Stimulated activated CD4-positive, alpha-beta T cell treated with anti-CD3 and anti-CD28 coated beads, Interleukin-15, amount 100 ng/mL, for 48 hours (primary cell): ENCODE results near the gene CISD1.

ENCODE experiments used
- DNase-seq, 2 donors: peaks; one replicate each; pipeline ENCODE4 v3.0.0-alpha.2; 2020; ENCODE audit warnings: low read depth in 2 of 2

CISD1 gene

GRCh38 chr10:58266003-58266825 is 2.7 kb upstream of the CISD1 start:
- peak in 1 of 2 donors; percentile 14 for DNase-seq

DNA sequence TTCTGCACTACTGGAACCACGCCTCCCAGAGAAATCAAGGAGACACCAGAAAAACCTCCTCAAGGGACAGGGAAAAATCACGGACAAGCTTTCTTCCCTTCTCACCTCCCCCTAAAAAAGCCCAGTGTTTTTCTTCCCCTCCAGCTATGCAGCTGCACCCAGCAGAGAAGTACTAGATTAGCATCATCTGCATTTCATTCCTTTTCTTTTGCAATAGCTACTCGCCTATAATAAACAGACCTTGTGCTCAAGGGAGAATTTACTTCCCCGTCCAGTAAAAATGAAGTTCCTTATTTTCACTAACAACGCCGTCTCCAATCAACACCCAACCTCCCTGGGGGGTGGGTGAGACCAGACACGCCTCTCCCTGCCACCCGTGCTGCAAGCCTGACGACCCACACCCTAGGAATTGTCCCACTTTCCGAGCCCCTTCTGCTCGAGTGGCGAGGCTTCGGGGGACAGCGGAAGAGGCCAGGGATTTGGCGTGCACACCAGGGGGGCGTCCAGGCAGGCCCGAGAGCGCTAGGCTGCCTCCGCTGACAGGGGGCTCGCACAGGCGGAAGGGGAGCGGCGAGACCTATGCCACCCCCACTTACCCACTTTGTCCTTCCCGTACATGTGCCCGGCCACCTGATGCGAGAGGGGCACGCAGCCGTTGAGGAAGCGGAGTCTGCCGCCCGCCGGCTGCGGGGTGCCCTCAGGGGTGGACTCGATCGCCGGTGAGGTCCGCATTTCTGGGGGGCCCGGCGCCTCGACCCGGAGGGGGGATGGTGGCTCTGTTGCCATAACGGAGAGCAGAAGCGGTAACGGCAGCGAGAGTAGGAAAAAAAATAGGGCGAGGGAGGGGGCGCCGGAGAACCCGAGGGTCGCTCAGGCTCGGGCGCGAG is 1.9 kb upstream of the CISD1 start:
- peak in 1 of 2 donors; percentile 11 for DNase-seq

- DNase-seq = peak; percentile 87 to 91
Measured at GRCh38 chr10:58267713-58268453, 1.1 kb upstream of the CISD1 start, which contains the start of gene IPMK. Gene IPMK, minus strand, starts transcription at chr10:58267894. Its CDS starts 283 bp downstream, at chr10:58267611.

GRCh38 chr10:58268454-58268945 is 462 bp upstream of the CISD1 start:
- DNase-seq = no peak

GRCh38 chr10:58269782-58270290 is 874 bp downstream of the CISD1 start:
- no peak for DNase-seq

DNA sequence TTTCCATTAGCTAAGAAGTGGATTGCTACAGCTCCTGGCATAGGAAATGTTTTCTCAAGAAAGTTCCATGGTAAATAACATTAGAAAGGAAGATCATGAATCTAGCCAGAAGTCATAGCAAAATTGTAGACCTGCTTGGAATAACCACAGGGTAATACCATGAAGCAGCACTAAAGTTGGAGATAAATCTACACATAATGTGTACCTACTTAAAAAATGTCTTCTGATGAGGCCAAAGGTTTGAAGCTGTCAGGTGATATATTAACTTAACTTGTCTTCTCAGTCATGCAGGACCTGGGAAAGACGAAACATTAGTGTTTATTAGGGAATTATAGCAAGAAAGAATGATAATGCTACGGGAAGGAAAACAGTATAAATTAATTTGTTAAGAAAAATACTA is 6.3 kb downstream of the CISD1 start:
- DNase-seq = no peak

DNA sequence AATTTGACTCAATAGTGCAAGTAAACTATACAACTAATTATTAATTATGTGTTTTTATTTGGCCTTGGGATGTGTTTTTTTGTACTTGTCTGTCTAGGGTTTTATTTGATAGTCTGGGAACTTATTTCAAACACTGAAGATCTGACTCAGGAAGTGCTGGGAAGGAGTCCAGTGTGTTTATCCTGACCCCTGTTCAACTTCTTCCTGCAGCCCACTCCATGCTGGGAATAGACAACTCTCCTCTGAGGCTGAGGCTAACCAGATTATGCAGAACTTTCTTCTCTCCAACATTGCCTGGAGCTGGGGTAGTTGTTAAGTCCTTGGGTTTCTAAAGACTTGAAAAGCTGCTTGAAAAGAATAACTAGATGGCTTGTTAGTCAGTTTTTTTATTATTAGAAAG is 6.9 kb downstream of the CISD1 start:
- DNase-seq = no peak

- no peak for DNase-seq
Measured at GRCh38 chr10:58278274-58278961, 9.5 kb downstream of the CISD1 start.

DNA sequence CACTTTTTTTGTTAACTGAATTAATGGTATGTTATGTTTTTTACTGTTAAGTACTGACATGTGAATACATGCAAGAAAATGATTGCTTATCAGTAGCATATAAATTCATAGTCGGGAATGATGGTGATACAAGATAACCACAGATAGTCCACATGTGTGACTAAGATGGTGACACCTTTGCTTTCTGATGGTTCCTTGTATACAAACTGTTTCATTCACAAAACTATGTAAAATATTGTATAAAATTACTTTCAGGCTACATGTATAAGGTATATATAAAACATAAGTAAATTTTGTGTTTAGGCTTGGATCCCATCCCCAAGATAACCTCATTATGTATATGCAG is 10.0 kb downstream of the CISD1 start:
- DNase-seq = no peak

DNA sequence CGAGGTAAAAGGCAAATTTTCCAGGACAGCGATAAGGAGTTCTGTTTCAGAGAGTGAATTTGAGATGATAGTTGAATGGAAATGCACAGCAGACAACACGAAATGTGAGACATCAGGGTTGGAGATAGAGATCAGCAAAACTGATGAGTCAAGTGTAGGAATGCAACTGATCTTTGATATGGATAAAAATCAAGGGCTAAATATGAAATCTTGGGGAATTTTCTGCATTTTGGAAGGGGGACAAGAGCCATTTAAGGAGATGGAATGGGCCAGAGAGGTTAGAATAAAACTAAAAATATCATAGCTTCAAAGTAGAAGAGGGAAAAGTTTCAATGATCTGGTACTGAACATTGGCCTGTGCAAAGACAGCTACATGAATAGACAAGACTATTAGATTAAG is 11.5 kb downstream of the CISD1 start:
- DNase-seq = no peak

GRCh38 chr10:58281092-58281752 is 12.3 kb downstream of the CISD1 start:
- DNase-seq = no peak

DNA sequence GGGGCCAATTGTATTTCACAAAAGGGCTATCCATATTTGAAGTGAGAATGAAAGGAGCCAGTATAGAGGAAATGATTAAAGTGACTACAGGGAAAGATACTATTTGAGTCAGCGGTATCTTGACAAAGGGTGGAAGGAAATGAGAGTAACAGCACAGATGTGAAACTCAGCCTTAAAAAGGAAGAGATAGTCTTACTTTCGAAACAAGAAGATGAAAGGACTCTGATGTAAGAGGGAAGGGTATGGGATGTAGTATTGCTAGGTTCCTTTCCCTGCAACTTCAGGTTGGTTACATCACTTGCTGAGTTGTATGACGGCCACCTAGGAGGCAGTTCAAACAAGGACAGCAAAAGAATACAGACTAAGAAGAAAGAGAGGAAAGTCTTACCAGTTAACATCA is 13.7 kb downstream of the CISD1 start:
- DNase-seq = peak in 1 of 2 donors; percentile 21

- DNase-seq = peak in 1 of 2 donors; percentile 14
Measured at GRCh38 chr10:58291538-58292174, 22.7 kb downstream of the CISD1 start.

DNA sequence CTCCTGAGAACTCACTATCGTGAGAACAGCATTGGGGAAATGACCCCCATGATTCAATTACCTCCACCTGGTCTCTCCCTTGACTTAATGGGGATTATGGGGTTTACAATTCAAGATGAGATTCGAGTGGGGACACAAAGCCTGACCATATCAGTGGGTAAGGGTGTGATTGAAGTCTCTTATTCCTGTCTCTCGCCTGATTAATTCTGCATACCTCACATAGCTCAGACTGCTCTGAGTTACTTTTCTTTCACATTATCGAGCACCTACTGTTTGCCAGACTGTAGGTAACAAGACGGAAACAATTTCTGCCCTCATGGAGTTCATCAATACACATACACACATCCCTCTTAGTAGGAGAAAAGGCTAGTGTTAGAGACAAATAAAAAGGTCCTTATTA is 25.0 kb downstream of the CISD1 start:
- DNase-seq = no peak

DNA sequence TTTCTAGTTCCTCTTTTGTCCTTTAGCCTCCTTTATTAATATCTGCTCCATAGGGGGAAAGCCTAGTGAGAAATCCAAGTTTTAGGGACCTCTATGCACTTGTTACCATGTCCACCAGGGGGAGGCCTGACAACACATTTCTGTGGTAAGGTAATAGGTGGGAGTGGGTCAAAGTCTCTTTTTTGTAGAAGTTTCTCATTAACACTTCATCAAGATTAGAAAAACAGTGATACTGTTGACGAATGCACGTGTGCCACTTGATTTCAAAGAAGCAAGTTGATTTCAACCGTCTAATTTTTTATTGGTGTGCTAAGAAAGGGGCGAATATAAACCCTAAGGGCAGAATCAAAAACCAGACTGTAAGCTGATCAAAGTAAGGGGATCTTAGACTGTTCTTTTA is 30.6 kb downstream of the CISD1 start:
- DNase-seq = peak; percentile 24 to 32

GRCh38 chr10:58300676-58301075 is 31.7 kb downstream of the CISD1 start:
- DNase-seq = no peak

DNA sequence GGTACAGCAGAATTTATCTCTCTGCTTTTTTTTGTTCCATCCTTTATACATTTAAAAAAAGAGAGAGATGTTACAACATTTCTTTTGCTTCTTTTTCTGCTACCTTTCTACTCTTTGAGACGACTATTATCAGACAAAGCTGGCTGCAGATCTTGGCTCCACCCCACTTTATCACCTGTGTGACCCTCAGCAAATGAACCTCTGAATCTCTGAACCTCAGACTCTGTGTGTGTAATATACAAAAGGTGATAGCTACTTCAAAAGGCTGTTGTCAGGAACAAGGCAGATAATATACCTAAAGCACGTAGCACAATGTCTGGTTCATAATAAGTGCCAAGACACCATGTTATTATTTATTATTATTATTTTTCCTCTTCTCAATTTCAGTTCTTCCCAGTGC is 33.3 kb downstream of the CISD1 start:
- no peak for DNase-seq

- DNase-seq = no peak
Measured at GRCh38 chr10:58304099-58304633, 35.2 kb downstream of the CISD1 start.

DNA sequence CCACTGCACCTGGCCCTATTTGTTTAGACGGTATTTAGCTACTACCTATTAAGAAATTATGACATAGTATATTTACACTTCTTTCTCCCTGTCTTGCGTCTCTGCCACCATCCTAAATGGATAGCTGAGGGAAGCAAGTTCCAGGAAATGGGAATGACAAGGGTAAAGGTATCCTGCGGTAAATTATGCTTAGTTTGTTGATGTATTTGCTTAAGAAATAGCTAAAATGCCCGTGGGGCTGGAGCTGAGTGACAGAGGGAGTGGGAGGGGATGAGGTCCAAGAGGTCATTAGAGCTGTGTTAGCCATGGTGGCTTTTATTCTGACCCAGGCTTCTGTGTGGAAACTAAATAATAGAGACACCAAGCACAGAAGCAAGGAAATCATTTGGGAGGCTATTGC is 36.9 kb downstream of the CISD1 start:
- DNase-seq = no peak

DNA sequence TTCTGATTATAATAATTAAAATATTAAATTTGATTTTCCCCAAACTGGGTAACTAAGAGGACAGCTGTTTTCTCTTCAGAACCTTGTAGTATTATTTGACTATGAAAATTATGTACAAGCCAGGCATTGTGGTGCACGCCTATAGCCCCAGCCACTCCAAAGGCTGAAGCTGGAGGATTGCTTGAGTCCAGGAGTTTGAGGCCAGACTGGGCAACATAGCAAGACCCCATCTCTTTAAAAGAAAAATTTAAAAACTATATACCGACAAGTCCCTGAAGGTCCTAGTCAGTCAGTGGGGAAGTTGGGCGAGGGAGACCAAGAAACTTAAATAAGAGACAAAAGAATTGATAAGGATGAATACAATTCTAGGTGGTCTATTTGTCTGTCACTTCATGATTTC is 38.7 kb downstream of the CISD1 start:
- DNase-seq = no peak
